RPMI8226 (cell line): ENCODE measurements around the gene VN1R5.

ENCODE experiments used
- DNase-seq: peaks from one replicate; pipeline ENCODE4 v3.0.0-alpha.2; 2015

The VN1R5 gene

DNA sequence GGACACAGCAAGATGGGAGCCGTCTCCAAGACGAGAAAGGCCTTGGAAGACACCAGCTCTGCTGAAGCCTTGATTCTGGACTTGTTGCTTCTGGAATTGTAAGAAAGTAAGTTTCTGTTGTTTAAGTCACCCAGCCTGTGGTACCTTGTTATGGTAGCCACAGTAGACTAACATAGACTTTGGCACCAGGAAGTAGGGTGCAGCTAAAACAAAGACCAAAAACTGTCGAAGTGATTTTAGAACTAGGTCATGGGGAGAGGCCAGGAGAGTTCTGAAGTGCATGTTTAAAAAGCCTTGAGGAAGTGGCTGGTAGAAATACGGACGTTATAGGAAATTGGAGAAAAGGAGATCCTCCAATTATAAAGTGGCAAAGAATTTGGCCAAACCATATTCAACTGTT lies 47.3 kb downstream of the VN1R5 start:
- DNase-seq, result no peak

GRCh38 chr1:247304031-247304430 lies 48.2 kb downstream of the VN1R5 start:
- no peak for DNase-seq
